Trophoblast cell (in vitro differentiated cells and primary cell): ENCODE data around the gene RAVER2.

Source experiments
- DNase-seq, 2 donors: peaks; one replicate each; pipeline ENCODE4 v3.0.0-alpha.2; 2016
- H2AFZ ChIP-seq: 2 replicates; pipeline ENCODE4 v1.6.1; 2013; ENCODE audit warnings: low read length, moderate library complexity, mild to moderate bottlenecking; ENCODE audit not compliant: insufficient read depth, poor library complexity
- H2AK5ac ChIP-seq: 2 replicates; pipeline ENCODE4 v1.6.1; 2013; ENCODE audit warnings: mild to moderate bottlenecking, low read length
- H2BK120ac ChIP-seq: 2 replicates; pipeline ENCODE4 v1.6.1; 2013; ENCODE audit warnings: low read length, mild to moderate bottlenecking, moderate library complexity; ENCODE audit not compliant: insufficient read depth, poor library complexity
- H2BK12ac ChIP-seq: 2 replicates; pipeline ENCODE4 v1.6.1; 2013; ENCODE audit warnings: mild to moderate bottlenecking, low read length, moderate library complexity
- H2BK5ac ChIP-seq: 2 replicates; pipeline ENCODE4 v1.6.1; 2013; ENCODE audit warnings: low read length, low read depth, moderate library complexity, mild to moderate bottlenecking; ENCODE audit not compliant: poor library complexity
- H3K14ac ChIP-seq: 2 replicates; pipeline ENCODE4 v1.6.1; 2013; ENCODE audit warnings: mild to moderate bottlenecking, low read length
- H3K18ac ChIP-seq: 2 replicates; pipeline ENCODE4 v1.6.1; 2013; ENCODE audit warnings: mild to moderate bottlenecking, low read length
- H3K23ac ChIP-seq: 2 replicates; pipeline ENCODE4 v1.6.1; 2013; ENCODE audit warnings: low read length
- H3K27ac ChIP-seq: 2 replicates; pipeline ENCODE4 v1.5.1; 2013; ENCODE audit warnings: low read depth, mild to moderate bottlenecking, inconsistent platforms, low read length, moderate library complexity
- H3K27me3 ChIP-seq: 2 replicates; pipeline ENCODE4 v1.6.1; 2013; ENCODE audit warnings: inconsistent platforms, mild to moderate bottlenecking, low read length, moderate library complexity; ENCODE audit not compliant: insufficient read depth
- H3K36me3 ChIP-seq, 2 experiments: 1 replicate in 1 of 2; 2 replicates in 1 of 2; pipeline ENCODE4 v1.6.1; 2013; ENCODE audit warnings: low read length in 2 of 2, mild to moderate bottlenecking in 2 of 2, moderate library complexity in 1 of 2; ENCODE audit not compliant: insufficient read depth in 2 of 2, control insufficient read depth in 1 of 2
- H3K4ac ChIP-seq: 2 replicates; pipeline ENCODE4 v1.6.1; 2013; ENCODE audit warnings: low read depth, mild to moderate bottlenecking, low read length, moderate library complexity
- H3K4me1 ChIP-seq, 2 experiments: 1 replicate in 1 of 2; 2 replicates in 1 of 2; pipeline ENCODE4 v1.6.1; 2013; ENCODE audit warnings: low read length in 2 of 2, mild to moderate bottlenecking in 2 of 2, moderate library complexity in 1 of 2; ENCODE audit not compliant: insufficient read depth in 2 of 2, control insufficient read depth in 1 of 2
- H3K4me2 ChIP-seq: 2 replicates; pipeline ENCODE4 v1.6.1; 2013; ENCODE audit warnings: inconsistent platforms, mild to moderate bottlenecking, low read length, moderate library complexity
- H3K4me3 ChIP-seq: 2 replicates; pipeline ENCODE4 v1.5.1; 2013; ENCODE audit warnings: mild to moderate bottlenecking, low read depth, low read length, inconsistent platforms
- H3K79me1 ChIP-seq: one replicate; pipeline ENCODE4 v1.6.1; 2013; ENCODE audit warnings: low read length
- H3K79me2 ChIP-seq: 2 replicates; pipeline ENCODE4 v1.6.1; 2013; ENCODE audit warnings: low read length, mild to moderate bottlenecking; ENCODE audit not compliant: control insufficient read depth, insufficient read depth, poor library complexity
- H3K9ac ChIP-seq: 2 replicates; pipeline ENCODE4 v1.6.1; 2013; ENCODE audit warnings: mild to moderate bottlenecking, low read length
- H3K9me3 ChIP-seq: 2 replicates; pipeline ENCODE4 v1.6.1; 2013; ENCODE audit warnings: low read depth, mild to moderate bottlenecking, control low read depth, inconsistent platforms, low read length; ENCODE audit not compliant: insufficient read depth
- H4K12ac ChIP-seq: 2 replicates; pipeline ENCODE4 v1.6.1; 2013; ENCODE audit warnings: low read depth, mild to moderate bottlenecking, low read length, moderate library complexity
- H4K8ac ChIP-seq: 2 replicates; pipeline ENCODE4 v1.6.1; 2013; ENCODE audit warnings: low read depth, mild to moderate bottlenecking, low read length, moderate library complexity
- H4K91ac ChIP-seq: one replicate; pipeline ENCODE4 v1.6.1; 2013; ENCODE audit warnings: low read depth, mild to moderate bottlenecking, low read length, moderate library complexity
- WGBS: extraction: QIAGEN DNeasy Blood & Tissue Kit; methylation state at CpG from one replicate; pipeline ENCODE4 v1.1.7; 2013; ENCODE audit warnings: missing lambda C conversion rate; ENCODE audit not compliant: insufficient read length, insufficient coverage; ENCODE audit errors: extremely low coverage; 5-methylcytosine and 5-hydroxymethylcytosine counted together

Gene RAVER2

GRCh38 chr1:64838486-64838885, 93.6 kb downstream of the RAVER2 start:
- Histone ChIP-seq H2BK5ac (no peak overlapping the region), H3K9ac (no peak overlapping the region), H3K4me1 (peaks cover 3 to 4% of the 10 kb centered on the region in 2 experiments), H3K36me3 (peaks cover 27 to 45% of the 10 kb centered on the region in 2 experiments), H3K4me2 (no peak overlapping the region), H2AK5ac (no peak overlapping the region), H3K4me3 (no peak overlapping the region), H2BK120ac (no peak overlapping the region), H3K4ac (no peak overlapping the region), H3K79me2 (no peaks in the 10 kb centered on the region), H2BK12ac (no peak overlapping the region), H4K91ac (no peak overlapping the region), H3K79me1 (no peaks in the 10 kb centered on the region), H4K8ac (no peak overlapping the region), H4K12ac (no peak overlapping the region), H3K23ac (no peak overlapping the region), H2AFZ (no peak overlapping the region), H3K14ac (no peak overlapping the region), H3K9me3 (peaks cover 3% of the 10 kb centered on the region), H3K18ac (no peak overlapping the region), H3K27me3 (no peaks in the 10 kb centered on the region), H3K27ac (no peak overlapping the region)
- DNase-seq, result no peak
- no CpG with 5 or more reads among the region's 7 CpGs for WGBS

GRCh38 chr1:64839261-64839660, 94.4 kb downstream of the RAVER2 start:
- Histone ChIP-seq H3K9ac (no peak overlapping the region), H3K36me3 (peaks cover 33 to 50% of the 10 kb centered on the region in 2 experiments), H3K18ac (no peak overlapping the region), H2BK12ac (no peak overlapping the region), H3K79me2 (no peaks in the 10 kb centered on the region), H3K79me1 (no peaks in the 10 kb centered on the region), H3K23ac (no peak overlapping the region), H4K91ac (no peak overlapping the region), H2BK5ac (no peak overlapping the region), H3K14ac (no peak overlapping the region), H4K12ac (no peak overlapping the region), H3K4me3 (no peak overlapping the region), H2BK120ac (no peak overlapping the region), H3K4me1 (peaks cover 3 to 4% of the 10 kb centered on the region in 2 experiments), H3K27me3 (no peaks in the 10 kb centered on the region), H3K9me3 (peaks cover 3% of the 10 kb centered on the region), H3K4ac (no peak overlapping the region), H3K4me2 (no peak overlapping the region), H2AK5ac (no peak overlapping the region), H2AFZ (no peak overlapping the region), H4K8ac (no peak overlapping the region), H3K27ac (no peak overlapping the region)
- no CpG with 5 or more reads among the region's 5 CpGs for WGBS
- no peak for DNase-seq

GRCh38 chr1:64839732-64840405, 95.0 kb downstream of the RAVER2 start:
- Histone ChIP-seq H3K4me2 (no peak overlapping the region), H3K27me3 (no peaks in the 10 kb centered on the region)

GRCh38 chr1:64841330-64842065, 96.6 kb downstream of the RAVER2 start:
- peak; percentile 24 to 80 for DNase-seq
- Histone ChIP-seq H2BK120ac (no peak overlapping the region), H2AFZ (no peak overlapping the region), H3K4me3 (no peak overlapping the region), H2BK12ac (no peak overlapping the region), H3K79me1 (no peaks in the 10 kb centered on the region), H4K91ac (no peak overlapping the region), H3K4me1 (peaks cover 3 to 4% of the 10 kb centered on the region in 2 experiments), H4K8ac (no peak overlapping the region), H3K27ac (no peak overlapping the region), H2AK5ac (no peak overlapping the region), H2BK5ac (no peak overlapping the region), H3K36me3 (peaks cover 41 to 60% of the 10 kb centered on the region in 2 experiments), H3K9me3 (peaks cover 5% of the 10 kb centered on the region), H3K9ac (no peak overlapping the region), H3K27me3 (no peaks in the 10 kb centered on the region), H3K23ac (no peak overlapping the region), H3K4me2 (no peak overlapping the region), H3K14ac (no peak overlapping the region), H3K4ac (no peak overlapping the region), H3K18ac (no peak overlapping the region), H3K79me2 (no peaks in the 10 kb centered on the region), H4K12ac (no peak overlapping the region)
- whole genome bisulfite sequencing, result no CpG with 5 or more reads among the region's 6 CpGs

More at GRCh38 chr1:64839732-64840405, 95.0 kb downstream of the RAVER2 start:
- no peak overlapping the region for H3K4me3 ChIP-seq
- no peak overlapping the region for H3K18ac ChIP-seq
- peaks cover 3% of the 10 kb centered on the region for H3K9me3 ChIP-seq
- DNase-seq, result no peak
- H2AK5ac ChIP-seq, result no peak overlapping the region
- no peak overlapping the region for H4K91ac ChIP-seq
- H3K79me2 ChIP-seq, result no peaks in the 10 kb centered on the region
- H2AFZ ChIP-seq, result no peak overlapping the region
- no peak overlapping the region for H3K14ac ChIP-seq
- H3K4me1 ChIP-seq, result peaks cover 3 to 4% of the 10 kb centered on the region in 2 experiments
- peaks cover 37 to 53% of the 10 kb centered on the region in 2 experiments for H3K36me3 ChIP-seq
- H3K27ac ChIP-seq, result no peak overlapping the region
- H3K23ac ChIP-seq, result no peak overlapping the region
- H2BK5ac ChIP-seq, result no peak overlapping the region
- no peak overlapping the region for H4K8ac ChIP-seq
- H4K12ac ChIP-seq, result no peak overlapping the region
- H3K9ac ChIP-seq, result no peak overlapping the region
- H2BK120ac ChIP-seq, result no peak overlapping the region
- no peak overlapping the region for H3K4ac ChIP-seq
- H2BK12ac ChIP-seq, result no peak overlapping the region
- no CpG with 5 or more reads among the region's 15 CpGs for WGBS
- no peaks in the 10 kb centered on the region for H3K79me1 ChIP-seq
